ENCODE results near the gene DLST. TPM values are rescaled to one million over a fixed set of nuclear protein-coding genes. Genes with fewer than 3 reads are reported as not detected.

Gene DLST
- total RNA-seq, 4 donors from 2014 or later = 128 to 163 (median 154) TPM

GRCh38 chr14:74838166-74838565 is 43.5 kb upstream of the DLST start:
- Histone ChIP-seq H3K27ac (peak overlapping the region in 3 of 4 donors; percentile 33 to 44 (median 35)), H3K27me3 (no peaks in the 10 kb centered on the region), H3K36me3 (peaks cover 0 to 21% (median 0%) of the 10 kb centered on the region in 3 donors), H3K4me1 (peaks cover 0 to 9% (median 0%) of the 10 kb centered on the region in 4 donors), H3K4me3 (no peak overlapping the region), H3K9me3 (no peaks in the 10 kb centered on the region)
- DNase-seq = no peak
- TF ChIP-seq POLR2A (IDR thresholded peaks at IDR 0.05) = no peak
- TF ChIP-seq, protein P1, sequence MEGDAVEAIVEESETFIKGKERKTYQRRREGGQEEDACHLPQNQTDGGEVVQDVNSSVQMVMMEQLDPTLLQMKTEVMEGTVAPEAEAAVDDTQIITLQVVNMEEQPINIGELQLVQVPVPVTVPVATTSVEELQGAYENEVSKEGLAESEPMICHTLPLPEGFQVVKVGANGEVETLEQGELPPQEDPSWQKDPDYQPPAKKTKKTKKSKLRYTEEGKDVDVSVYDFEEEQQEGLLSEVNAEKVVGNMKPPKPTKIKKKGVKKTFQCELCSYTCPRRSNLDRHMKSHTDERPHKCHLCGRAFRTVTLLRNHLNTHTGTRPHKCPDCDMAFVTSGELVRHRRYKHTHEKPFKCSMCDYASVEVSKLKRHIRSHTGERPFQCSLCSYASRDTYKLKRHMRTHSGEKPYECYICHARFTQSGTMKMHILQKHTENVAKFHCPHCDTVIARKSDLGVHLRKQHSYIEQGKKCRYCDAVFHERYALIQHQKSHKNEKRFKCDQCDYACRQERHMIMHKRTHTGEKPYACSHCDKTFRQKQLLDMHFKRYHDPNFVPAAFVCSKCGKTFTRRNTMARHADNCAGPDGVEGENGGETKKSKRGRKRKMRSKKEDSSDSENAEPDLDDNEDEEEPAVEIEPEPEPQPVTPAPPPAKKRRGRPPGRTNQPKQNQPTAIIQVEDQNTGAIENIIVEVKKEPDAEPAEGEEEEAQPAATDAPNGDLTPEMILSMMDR (IDR thresholded peaks at IDR 0.05) = no peak

DNA sequence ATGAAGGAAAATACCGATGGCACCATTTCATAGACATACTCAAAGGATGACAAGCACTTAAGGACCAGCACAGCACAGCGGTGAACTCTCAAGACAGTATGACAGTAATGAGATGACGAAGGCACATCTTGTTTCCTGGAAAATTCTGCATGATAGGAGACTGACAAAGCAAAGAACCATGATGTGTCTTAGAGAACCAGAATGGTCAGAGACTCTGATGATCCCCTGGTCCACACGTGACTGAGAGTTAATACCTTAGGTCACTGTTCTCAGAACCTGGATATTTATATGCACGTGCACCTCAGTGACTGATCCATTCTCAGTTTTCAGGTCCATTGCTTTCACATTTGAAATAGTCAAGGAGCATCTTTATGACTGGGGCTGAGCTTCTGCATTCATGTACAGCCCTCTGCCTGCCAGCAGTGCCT is 41.1 kb upstream of the DLST start:
- TF ChIP-seq POLR2A (IDR thresholded peaks at IDR 0.05) = no peak
- TF ChIP-seq, protein P1 (IDR thresholded peaks at IDR 0.05) = no peak
- no peaks in the 10 kb centered on the region for H3K27me3 ChIP-seq
- H3K4me3 ChIP-seq = no peak overlapping the region
- H3K27ac ChIP-seq = peak overlapping the region in 2 of 4 donors; percentile 8 to 52
- no peaks in the 10 kb centered on the region for H3K9me3 ChIP-seq
- no peak for DNase-seq
- peaks cover 0 to 9% (median 0%) of the 10 kb centered on the region in 4 donors for H3K4me1 ChIP-seq
- peaks cover 0 to 14% (median 0%) of the 10 kb centered on the region in 3 donors for H3K36me3 ChIP-seq

DNA sequence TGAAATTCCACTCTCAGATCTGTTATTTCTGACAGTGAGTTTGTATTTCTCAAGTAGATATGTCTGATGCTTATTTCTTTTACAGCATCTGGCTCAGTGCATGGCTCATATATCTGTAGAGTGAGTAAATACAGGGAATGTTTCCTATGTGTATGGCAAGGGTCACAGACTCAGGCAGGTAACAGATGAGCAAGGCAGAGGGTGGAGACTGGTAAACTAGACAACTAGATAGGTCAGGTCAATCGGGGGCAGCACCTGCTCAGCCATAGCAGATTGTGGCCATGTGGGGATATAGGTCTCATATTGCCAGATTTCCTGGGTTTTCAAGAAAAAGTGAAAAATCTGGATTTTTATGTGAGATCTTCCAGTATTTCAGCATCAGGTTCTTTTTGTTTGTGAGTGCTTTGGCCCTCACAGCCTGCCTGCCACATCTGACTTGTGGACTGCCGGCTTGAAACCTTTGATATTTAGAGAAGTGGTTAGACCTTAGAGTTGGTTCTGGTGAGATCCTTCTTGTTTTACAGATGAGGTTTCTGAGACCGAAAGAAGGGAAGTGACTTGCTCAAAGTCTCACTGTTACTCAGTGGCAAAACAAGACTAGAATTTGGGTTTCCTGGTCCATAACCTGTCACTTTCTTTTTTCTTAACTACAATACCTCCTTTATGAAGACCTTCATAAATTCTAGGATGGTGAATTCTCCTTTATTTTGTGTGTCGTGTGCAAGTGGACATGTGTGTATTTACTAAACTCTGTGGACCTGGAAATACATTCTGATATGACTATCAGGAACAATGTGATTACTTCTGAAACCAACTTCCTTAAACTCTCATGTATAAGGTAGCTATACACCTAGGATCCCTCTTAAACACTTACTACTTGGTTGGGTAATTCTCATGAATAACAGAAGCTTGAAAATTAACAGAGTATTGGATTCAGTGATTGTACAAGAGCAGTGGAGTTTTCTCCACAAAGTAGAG is 40.2 kb upstream of the DLST start:
- H3K27me3 ChIP-seq = no peaks in the 10 kb centered on the region
- TF ChIP-seq POLR2A (IDR thresholded peaks at IDR 0.05) = no peak
- TF ChIP-seq, protein P1 (IDR thresholded peaks at IDR 0.05) = no peak
- peaks cover 0 to 9% (median 0%) of the 10 kb centered on the region in 3 donors for H3K36me3 ChIP-seq
- peak in 1 of 3 donors; percentile 38 for DNase-seq
- H3K4me3 ChIP-seq = no peak overlapping the region
- peak overlapping the region in 3 of 4 donors; percentile 8 to 52 (median 20) for H3K27ac ChIP-seq
- H3K9me3 ChIP-seq = no peaks in the 10 kb centered on the region
- H3K4me1 ChIP-seq = peaks cover 0 to 3% (median 0%) of the 10 kb centered on the region in 4 donors

- no peak for DNase-seq
- Histone ChIP-seq H3K9me3 (no peaks in the 10 kb centered on the region), H3K27me3 (no peaks in the 10 kb centered on the region), H3K4me3 (no peak overlapping the region), H3K36me3 (peaks cover 0 to 4% (median 0%) of the 10 kb centered on the region in 3 donors), H3K27ac (no peak overlapping the region), H3K4me1 (no peaks in the 10 kb centered on the region)
- no peak for TF ChIP-seq POLR2A (IDR thresholded peaks at IDR 0.05)
- TF ChIP-seq, protein P1 (IDR thresholded peaks at IDR 0.05) = no peak
Observed at GRCh38 chr14:74843653-74844052, 38.1 kb upstream of the DLST start.

GRCh38 chr14:74846168-74846567 is 35.5 kb upstream of the DLST start:
- H3K4me3 ChIP-seq = no peak overlapping the region
- H3K27ac ChIP-seq = no peak overlapping the region
- TF ChIP-seq, protein P1 (IDR thresholded peaks at IDR 0.05) = no peak
- no peak for TF ChIP-seq POLR2A (IDR thresholded peaks at IDR 0.05)
- no peaks in the 10 kb centered on the region for H3K36me3 ChIP-seq
- no peaks in the 10 kb centered on the region for H3K9me3 ChIP-seq
- H3K4me1 ChIP-seq = no peaks in the 10 kb centered on the region
- no peaks in the 10 kb centered on the region for H3K27me3 ChIP-seq
- DNase-seq = no peak
